Right lobe of liver (tissue), 4 donors: Measurements from ENCODE around the gene KRTAP2-1.
"Not testable (repeated sequence)": the region's sequence is repeated elsewhere in the genome, so short reads cannot be mapped to it uniquely, and the experiment has no call there.

Experiments
- CTCF ChIP-seq, 4 donors: fragments of 200-600 bp in 3 of 4; fragments of 450-650 bp in 1 of 4; IDR thresholded peaks; one replicate each; pipeline versions ENCODE4 v1.5.1 to v1.8.0; 2016 to 2022; ENCODE audit warnings: antibody characterized with exemption in 4 of 4, mild to moderate bottlenecking in 2 of 4
- POLR2A ChIP-seq: fragments of 450-650 bp; IDR thresholded peaks from one replicate; pipeline ENCODE4 v1.6.1; 2017; ENCODE audit warnings: antibody characterized with exemption, mild to moderate bottlenecking
- donor health status: DM: no; HTN: no; CAD: no.
- donor health status: DM: no; HTN: no; CAD: no.
- donor health status: DM: no; HTN: yes; CAD: no.

GRCh38 chr17:41040783-41041571 is 6.1 kb downstream of the KRTAP2-1 start, which contains the start of gene KRTAP1-1:
- not testable (repeated sequence) for TF ChIP-seq CTCF (IDR thresholded peaks at IDR 0.05); POLR2A
